ENCODE measurements around the gene IRF2.

IRF2 gene

DNA sequence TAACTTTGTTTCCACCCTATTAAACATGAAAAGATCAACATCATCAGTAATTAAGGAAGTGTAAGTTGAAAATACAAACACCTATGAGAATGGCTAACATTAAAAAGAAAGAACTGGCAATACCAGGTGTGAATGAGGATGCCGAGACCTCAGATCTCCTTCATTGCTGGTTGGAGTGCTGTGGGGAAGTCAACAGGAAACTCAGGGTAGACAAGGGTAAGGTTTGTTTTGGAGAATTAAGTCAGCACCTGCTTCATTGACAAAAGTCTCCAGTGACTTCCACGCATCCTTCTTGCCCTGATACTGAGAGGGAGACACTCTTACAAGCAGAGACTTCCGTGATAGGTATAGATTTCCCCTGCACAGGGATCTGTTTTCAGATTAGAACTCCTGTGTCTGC is 106.1 kb downstream of the IRF2 start:
- DNase-seq (ENCODE audit: low read depth in 2 of 2): no peak
- no peak for TF ChIP-seq CTCF (IDR thresholded peaks at IDR 0.05; ENCODE audit: low read depth, low read length)
- H3K4me3 ChIP-seq (replicated peaks in 1 of 2; ENCODE audit: low read depth in 2 of 2, low read length in 2 of 2): no peak overlapping the region

DNA sequence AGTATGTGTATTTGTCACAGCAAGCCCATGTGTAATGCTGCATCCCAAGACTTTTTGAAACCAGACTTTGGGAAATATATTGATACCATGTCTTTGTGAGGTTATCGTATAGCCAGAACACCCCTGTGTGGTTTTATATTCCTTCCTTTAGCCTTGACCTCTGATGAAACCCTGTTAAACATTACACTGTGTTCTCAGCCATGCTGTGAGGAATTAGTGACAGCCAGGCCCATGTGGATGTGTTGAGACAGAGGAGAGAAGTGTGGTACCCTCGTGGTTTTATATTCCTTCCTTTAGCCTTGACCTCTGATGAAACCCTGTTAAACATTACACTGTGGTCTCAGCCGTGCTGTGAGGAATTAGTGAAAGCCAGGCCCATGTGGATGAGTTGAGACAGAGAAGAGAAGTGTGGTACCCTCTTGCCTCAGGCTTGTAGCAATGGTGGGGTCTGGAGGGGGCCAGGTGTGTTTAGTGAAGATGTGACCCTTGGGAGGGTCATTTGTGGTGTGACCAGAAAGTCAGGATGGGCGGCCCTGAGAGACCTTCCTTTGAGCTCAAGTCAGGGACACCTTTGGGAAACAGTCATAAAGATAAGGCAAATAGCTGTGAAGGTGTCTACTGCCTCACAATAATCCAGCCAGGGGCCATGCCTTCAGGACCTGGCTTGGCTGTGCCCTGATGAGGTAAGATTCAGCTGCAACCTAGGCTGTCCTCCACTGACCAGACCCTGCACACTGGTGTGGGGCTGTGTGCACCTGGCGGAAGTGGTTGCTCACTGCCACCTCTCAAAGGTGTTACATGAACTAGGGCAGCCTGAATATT is 110.0 kb downstream of the IRF2 start:
- H3K4me3 ChIP-seq (replicated peaks in 1 of 2; ENCODE audit: low read depth in 2 of 2, low read length in 2 of 2): no peak overlapping the region
- no peak for DNase-seq (ENCODE audit: low read depth in 2 of 2)
- no peak for TF ChIP-seq CTCF (IDR thresholded peaks at IDR 0.05; ENCODE audit: low read depth, low read length)

DNA sequence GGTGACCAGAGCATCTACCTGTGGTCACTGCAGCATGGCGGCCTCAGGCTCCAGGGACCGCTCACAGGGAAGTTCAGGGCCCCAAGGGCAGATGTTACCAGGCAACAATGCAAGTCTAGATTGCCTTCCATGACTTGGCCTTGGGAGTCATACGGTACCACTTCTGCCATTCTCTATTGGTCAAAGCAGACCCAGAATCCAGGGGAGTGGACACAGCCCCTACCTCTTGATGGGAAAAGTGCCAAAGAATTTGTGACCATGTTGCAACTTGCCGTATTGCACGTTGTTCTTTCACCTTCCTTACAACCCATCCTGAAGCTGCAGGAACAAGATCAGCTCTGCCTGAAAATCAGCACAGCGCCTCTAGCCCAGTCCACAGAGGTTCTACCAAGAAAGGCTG is 111.1 kb downstream of the IRF2 start:
- no peak for TF ChIP-seq CTCF (IDR thresholded peaks at IDR 0.05; ENCODE audit: low read depth, low read length)
- H3K4me3 ChIP-seq (replicated peaks in 1 of 2; ENCODE audit: low read depth in 2 of 2, low read length in 2 of 2): no peak overlapping the region
- no peak for DNase-seq (ENCODE audit: low read depth in 2 of 2)

DNA sequence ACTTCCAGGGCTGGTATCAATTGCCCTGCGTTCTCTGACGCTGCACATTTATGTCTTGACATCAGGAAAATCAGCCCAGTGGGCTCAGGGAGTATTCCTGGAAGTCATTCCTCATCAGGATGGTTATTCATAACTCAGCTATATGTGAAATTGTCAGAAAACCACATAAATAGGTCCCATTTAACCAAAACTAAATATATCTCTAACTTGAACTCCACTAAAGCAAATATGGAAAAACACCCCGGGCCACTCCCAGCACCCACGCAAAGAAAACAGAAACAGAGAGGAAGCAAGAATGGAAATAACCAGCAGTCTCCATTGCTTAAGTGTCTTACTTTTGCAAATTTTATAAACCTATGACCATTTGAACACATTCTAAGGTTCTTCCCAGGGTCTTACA is 112.0 kb downstream of the IRF2 start:
- H3K4me3 ChIP-seq (replicated peaks in 1 of 2; ENCODE audit: low read depth in 2 of 2, low read length in 2 of 2): no peak overlapping the region
- TF ChIP-seq CTCF (IDR thresholded peaks at IDR 0.05; ENCODE audit: low read depth, low read length): no peak
- peak in 1 of 2 donors; percentile 30 for DNase-seq (ENCODE audit: low read depth in 2 of 2)

- no peak for TF ChIP-seq CTCF (IDR thresholded peaks at IDR 0.05; ENCODE audit: low read depth, low read length)
- DNase-seq (ENCODE audit: low read depth in 2 of 2): peak; percentile 79 to 80
- H3K4me3 ChIP-seq (replicated peaks in 1 of 2; ENCODE audit: low read depth in 2 of 2, low read length in 2 of 2): no peak overlapping the region
Measured at GRCh38 chr4:184361443-184361842, 112.9 kb downstream of the IRF2 start.

GRCh38 chr4:184359888-184360287 is 114.5 kb downstream of the IRF2 start:
- TF ChIP-seq CTCF (IDR thresholded peaks at IDR 0.05; ENCODE audit: low read depth, low read length): no peak

More at GRCh38 chr4:184359888-184360287, 114.5 kb downstream of the IRF2 start:
- no peak overlapping the region for H3K4me3 ChIP-seq (replicated peaks in 1 of 2; ENCODE audit: low read depth in 2 of 2, low read length in 2 of 2)
- peak in 1 of 2 donors; percentile 59 for DNase-seq (ENCODE audit: low read depth in 2 of 2)
